BJ (cell line): ENCODE measurements around the gene SFI1. TPM values are rescaled to one million over a fixed set of nuclear protein-coding genes. Genes with fewer than 3 reads are reported as not detected.
"Not testable (repeated sequence)": the region's sequence is repeated elsewhere in the genome, so short reads cannot be mapped to it uniquely, and the experiment has no call there.

ENCODE experiments used
- CTCF ChIA-PET: fragments of 350-600 bp; formaldehyde crosslinking; extraction: SDS; loops from one replicate; lab custom pipeline; 2021; ENCODE audit warnings: antibody characterized with exemption, inconsistent platforms; lab: Yijun Ruan, JAX
- POLR2A ChIA-PET: fragments of 300-600 bp; sonication (Branson Sonifier 250); formaldehyde crosslinking; extraction: SDS; loops from one replicate; lab custom pipeline; 2021; ENCODE audit warnings: antibody characterized with exemption; lab: Charles Lee
- DNase-seq: peaks from one replicate; pipeline ENCODE4 v3.0.0-alpha.2; 2011; ENCODE audit warnings: low read depth
- H3K27me3 ChIP-seq: 2 replicates; pipeline ENCODE4 v1.6.0; 2011; ENCODE audit warnings: low read length; ENCODE audit not compliant: control insufficient read depth, insufficient read depth
- H3K36me3 ChIP-seq: 2 replicates; pipeline ENCODE4 v1.5.1; 2011; ENCODE audit warnings: low read length; ENCODE audit not compliant: control insufficient read depth, insufficient read depth
- H3K4me3 ChIP-seq: 2 replicates; pipeline ENCODE4 v1.5.1; 2011; ENCODE audit warnings: low read depth, mild to moderate bottlenecking, control low read depth, low read length
- polyA plus RNA-seq: library from polyadenylated mRNA; depleted of rRNA; stranded (reverse); fragments of >200 nt; gene quantifications from 2 replicates; pipeline ENCODE4 v1.2.3, GENCODE V29; 2011
- TF ChIP-seq, protein P1 (sequence below): IDR thresholded peaks from 2 replicates; pipeline ENCODE4 v1.5.1; 2011; ENCODE audit warnings: low read depth, mild to moderate bottlenecking, control low read depth, inconsistent platforms, low read length, moderate library complexity; ENCODE audit not compliant: insufficient read depth

Gene SFI1
- polyA plus RNA-seq, 1 experiment = 7.1 TPM

DNA sequence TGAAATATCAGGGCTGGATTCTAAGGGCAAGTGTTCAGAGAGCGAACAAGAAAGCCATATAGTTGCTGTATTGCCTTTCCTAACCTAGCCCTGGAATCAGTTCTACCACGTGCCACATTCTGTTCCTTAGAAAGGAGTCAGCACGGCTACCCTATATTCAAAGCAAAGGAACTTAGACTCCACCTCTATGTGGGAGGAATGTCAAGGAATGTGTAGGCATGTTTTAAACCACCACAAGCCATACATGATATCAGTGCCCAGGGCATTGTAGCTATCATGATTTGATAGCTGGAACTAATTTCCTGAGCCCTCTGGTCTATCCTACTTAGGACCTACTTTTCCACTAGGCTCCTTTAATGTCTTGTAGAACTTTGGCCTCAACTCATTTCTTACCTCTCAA, 4.2 kb upstream of the SFI1 start:
- peaks cover under 1% of the 10 kb centered on the region; the same call in 1 of the 2 replicates for H3K36me3 ChIP-seq
- H3K27me3 ChIP-seq = no peaks in the 10 kb centered on the region
- no peak overlapping the region for H3K4me3 ChIP-seq
- CTCF ChIA-PET = interaction anchor here (0.6 to 1.2 kb wide), 2 partner anchors 142 to 570 kb away, joined by 3 to 4 read pairs; no protein-coding TSS in a partner anchor
- TF ChIP-seq, protein P1, sequence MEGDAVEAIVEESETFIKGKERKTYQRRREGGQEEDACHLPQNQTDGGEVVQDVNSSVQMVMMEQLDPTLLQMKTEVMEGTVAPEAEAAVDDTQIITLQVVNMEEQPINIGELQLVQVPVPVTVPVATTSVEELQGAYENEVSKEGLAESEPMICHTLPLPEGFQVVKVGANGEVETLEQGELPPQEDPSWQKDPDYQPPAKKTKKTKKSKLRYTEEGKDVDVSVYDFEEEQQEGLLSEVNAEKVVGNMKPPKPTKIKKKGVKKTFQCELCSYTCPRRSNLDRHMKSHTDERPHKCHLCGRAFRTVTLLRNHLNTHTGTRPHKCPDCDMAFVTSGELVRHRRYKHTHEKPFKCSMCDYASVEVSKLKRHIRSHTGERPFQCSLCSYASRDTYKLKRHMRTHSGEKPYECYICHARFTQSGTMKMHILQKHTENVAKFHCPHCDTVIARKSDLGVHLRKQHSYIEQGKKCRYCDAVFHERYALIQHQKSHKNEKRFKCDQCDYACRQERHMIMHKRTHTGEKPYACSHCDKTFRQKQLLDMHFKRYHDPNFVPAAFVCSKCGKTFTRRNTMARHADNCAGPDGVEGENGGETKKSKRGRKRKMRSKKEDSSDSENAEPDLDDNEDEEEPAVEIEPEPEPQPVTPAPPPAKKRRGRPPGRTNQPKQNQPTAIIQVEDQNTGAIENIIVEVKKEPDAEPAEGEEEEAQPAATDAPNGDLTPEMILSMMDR = no peak
- no peak for DNase-seq
- POLR2A ChIA-PET = no interaction called here

DNA sequence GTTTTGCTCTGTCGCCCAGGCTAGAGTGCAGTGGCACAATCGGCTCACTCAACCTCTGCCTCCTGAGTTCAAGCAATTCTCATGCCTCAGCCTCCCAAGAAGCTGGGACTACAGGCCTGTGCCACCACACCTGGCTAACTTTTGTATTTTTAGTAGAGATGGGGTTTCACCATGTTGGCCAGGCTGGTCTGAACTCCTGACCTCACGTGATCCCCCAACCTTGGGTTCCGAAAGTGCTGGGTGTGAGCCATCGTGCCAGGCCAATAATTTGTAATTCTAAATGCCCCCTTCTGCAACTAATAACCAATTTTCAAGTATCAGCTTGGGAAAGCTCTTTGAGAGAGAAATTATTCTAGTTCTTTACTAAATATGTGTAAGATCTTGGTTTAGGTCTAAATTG, 3.0 kb upstream of the SFI1 start:
- H3K36me3 ChIP-seq, H3K27me3 ChIP-seq, POLR2A ChIA-PET, DNase-seq, CTCF ChIA-PET, H3K4me3 ChIP-seq: not testable (repeated sequence)

DNA sequence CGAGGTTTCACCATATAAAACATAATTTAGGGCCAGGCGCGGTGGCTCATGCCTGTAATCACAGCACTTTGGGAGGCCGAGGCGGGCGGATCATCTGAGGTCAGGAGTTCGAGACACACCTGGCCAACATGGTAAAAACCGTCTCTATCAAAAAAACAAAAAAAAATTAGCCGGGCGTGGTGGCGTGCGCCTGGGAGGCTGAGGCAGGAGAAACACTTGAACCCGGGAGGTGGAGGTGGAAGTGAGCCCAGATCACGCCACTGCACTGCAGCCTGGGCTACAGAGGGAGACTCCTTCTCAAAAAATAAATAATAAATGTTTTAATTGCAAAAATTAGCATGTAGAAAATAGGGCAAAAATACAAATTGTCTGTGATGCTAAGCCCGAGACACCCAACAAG, 993 bp upstream of the SFI1 start:
- H3K36me3 ChIP-seq = no peaks in the 10 kb centered on the region
- ChIA-PET POLR2A (interaction anchor here (0.6 kb wide), 1 partner anchor 133 kb away, joined by 3 read pairs; no protein-coding TSS in a partner anchor), CTCF (interaction anchor here (0.6 kb wide), 1 partner anchor 37 kb away, joined by 3 read pairs; no protein-coding TSS in a partner anchor)
- H3K4me3 ChIP-seq = peak overlapping the region; percentile 94
- no peaks in the 10 kb centered on the region for H3K27me3 ChIP-seq
- TF ChIP-seq, protein P1 = no peak
- DNase-seq = no peak

DNA sequence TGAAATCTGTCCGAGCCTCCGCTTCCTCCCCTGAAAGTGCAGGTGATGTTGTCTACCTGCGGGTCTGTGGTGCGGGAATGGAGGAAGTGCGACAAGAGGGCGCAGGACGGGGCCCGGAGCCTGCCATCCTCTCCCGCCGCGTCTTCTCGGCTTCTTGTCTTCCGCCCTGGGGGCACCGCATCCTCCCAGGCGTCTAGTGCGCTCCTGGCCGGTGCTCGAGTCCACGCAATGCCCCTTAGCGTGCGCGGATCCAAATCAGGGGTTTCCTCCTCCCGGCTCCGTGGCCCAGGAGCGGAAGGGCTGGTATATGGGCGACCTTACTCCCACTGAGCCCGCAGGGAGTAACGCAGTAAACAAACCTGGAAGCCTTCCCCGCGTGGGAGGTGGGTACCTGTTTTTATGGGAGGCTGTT, 405 bp downstream of the SFI1 start:
- DNase-seq = no peak
- CTCF ChIA-PET = no interaction called here
- TF ChIP-seq, protein P1 = no peak

DNA sequence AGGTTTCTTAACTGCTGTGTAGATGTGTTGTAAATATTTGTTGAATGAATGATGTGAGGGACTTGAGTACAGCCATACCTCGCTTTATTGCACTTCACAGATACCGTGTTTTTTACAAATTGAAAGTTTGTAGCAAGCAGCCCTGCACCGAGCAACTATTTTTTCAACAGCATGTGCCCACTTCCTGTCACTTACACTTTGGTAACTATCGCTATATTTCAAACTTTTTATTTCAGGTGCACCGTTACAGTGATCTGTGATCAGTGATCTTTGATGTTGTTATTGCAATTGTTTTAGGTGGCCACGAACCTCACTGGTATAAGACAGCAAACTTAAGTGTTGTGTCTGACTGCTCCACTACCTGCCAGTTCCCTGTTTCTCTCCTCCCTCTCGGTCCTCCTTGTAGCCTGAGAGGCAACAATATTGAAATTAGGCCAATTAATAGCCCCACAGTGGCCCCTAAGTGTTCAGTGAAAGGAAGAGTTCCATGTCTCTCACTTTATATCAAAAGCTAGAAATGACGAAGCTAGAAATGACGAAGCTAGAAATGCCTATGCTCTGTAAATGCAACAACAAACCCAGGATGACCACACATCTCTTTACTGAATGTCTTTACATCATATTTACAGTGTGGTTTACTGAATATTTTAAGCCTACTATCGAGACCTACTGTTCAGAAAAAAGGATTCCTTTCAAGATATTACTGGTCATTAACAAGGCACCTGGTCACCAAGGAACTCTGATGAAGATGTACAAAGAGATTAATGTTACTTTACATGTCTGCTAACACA, 1.0 kb downstream of the SFI1 start:
- ChIA-PET CTCF (interaction anchor here (1.1 kb wide), 1 partner anchor 10 kb away, joined by 3 read pairs; no protein-coding TSS in a partner anchor), POLR2A (no interaction called here)
- Histone ChIP-seq H3K4me3 (peak overlapping the region; percentile 94), H3K27me3 (no peaks in the 10 kb centered on the region), H3K36me3 (no peaks in the 10 kb centered on the region; the same call in 1 of the 2 replicates)
- TF ChIP-seq, protein P1 = no peak
- DNase-seq = no peak

More for the DNA sequence above, 405 bp downstream of the SFI1 start:
- Histone ChIP-seq H3K27me3 (no peaks in the 10 kb centered on the region), H3K36me3 (no peaks in the 10 kb centered on the region; the same call in 1 of the 2 replicates), H3K4me3 (peak overlapping the region; percentile 94)
- POLR2A ChIA-PET = no interaction called here
